HG03575 (cell line): ENCODE data around the gene SSBP3.

Experiments used
- ATAC-seq: cut with Tn5 transposase; IDR thresholded peaks from one replicate; pipeline ENCODE4 v1.9.1; 2021; ENCODE audit not compliant: unreplicated experiment, insufficient number of reproducible peaks, low FRiP score; ENCODE audit errors: extremely low read depth

Gene SSBP3

GRCh38 chr1:54324251-54325140, 81.7 kb downstream of the SSBP3 start:
- no peak for ATAC-seq

GRCh38 chr1:54323921-54324250, 82.3 kb downstream of the SSBP3 start:
- no peak for ATAC-seq

GRCh38 chr1:54323324-54323739, 82.9 kb downstream of the SSBP3 start:
- ATAC-seq, result no peak

GRCh38 chr1:54318246-54318814, 87.9 kb downstream of the SSBP3 start:
- ATAC-seq, result no peak

- ATAC-seq, result no peak
Observed at GRCh38 chr1:54317084-54317483, 89.1 kb downstream of the SSBP3 start.

GRCh38 chr1:54315099-54315498, 91.1 kb downstream of the SSBP3 start:
- ATAC-seq, result no peak

- ATAC-seq, result no peak
Observed at GRCh38 chr1:54314696-54315095, 91.5 kb downstream of the SSBP3 start.

GRCh38 chr1:54312796-54313316, 93.3 kb downstream of the SSBP3 start:
- ATAC-seq, result no peak

GRCh38 chr1:54311506-54311905, 94.7 kb downstream of the SSBP3 start:
- no peak for ATAC-seq

- no peak for ATAC-seq
Observed at GRCh38 chr1:54310439-54311328, 95.5 kb downstream of the SSBP3 start.

- no peak for ATAC-seq
Observed at GRCh38 chr1:54309631-54310366, 96.4 kb downstream of the SSBP3 start.

- no peak for ATAC-seq
Observed at GRCh38 chr1:54307305-54307704, 98.9 kb downstream of the SSBP3 start.

GRCh38 chr1:54305906-54306514, 100.2 kb downstream of the SSBP3 start:
- no peak for ATAC-seq

GRCh38 chr1:54304518-54304917, 101.7 kb downstream of the SSBP3 start:
- ATAC-seq, result no peak

- ATAC-seq, result no peak
Observed at GRCh38 chr1:54302951-54303843, 103.0 kb downstream of the SSBP3 start.

GRCh38 chr1:54302549-54302948, 103.6 kb downstream of the SSBP3 start:
- no peak for ATAC-seq

GRCh38 chr1:54301497-54301896, 104.7 kb downstream of the SSBP3 start:
- no peak for ATAC-seq

GRCh38 chr1:54300401-54300800, 105.8 kb downstream of the SSBP3 start:
- no peak for ATAC-seq
